ENCODE results near the gene ZNF784. TPM values are rescaled to one million over a fixed set of nuclear protein-coding genes. Genes with fewer than 3 reads are reported as not detected.

Gene ZNF784
- total RNA-seq, 4 donors from 2014 or later = 1.3 to 6.0 (median 2.3) TPM

DNA sequence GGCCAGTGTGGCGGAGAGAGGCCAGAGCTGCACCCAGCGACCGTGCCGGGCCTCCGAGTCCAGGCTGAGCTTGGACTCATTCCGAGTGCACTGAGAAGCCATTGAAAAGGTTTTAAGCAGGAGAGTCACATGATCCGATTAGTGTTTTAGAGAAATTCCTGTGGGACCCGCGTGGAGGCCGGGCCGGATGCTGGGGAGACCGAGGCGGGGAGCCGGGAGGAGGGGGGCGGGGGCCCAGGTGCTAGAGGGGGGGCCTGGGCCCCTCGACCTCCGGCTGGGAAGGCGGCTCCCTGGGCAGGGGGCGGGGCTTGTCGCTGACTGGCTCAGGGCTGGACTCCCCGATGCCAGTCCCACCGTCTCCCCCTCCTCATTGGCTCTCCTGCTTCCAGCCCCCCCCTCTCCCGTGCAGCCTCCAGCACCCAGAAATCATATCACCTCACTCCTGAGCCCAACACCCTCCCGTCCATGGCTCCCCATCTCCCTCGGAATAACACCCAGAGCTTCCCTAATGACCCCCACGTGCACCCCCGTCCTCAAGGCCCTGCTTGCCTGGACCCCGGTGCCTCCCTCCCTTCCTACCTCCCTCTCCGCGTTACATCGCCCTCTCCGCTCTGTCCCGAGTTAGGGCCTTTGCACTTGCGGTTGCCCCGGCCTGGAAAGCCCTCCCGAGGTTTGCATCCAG is 38.6 kb downstream of the ZNF784 start:
- TF ChIP-seq, protein P1, sequence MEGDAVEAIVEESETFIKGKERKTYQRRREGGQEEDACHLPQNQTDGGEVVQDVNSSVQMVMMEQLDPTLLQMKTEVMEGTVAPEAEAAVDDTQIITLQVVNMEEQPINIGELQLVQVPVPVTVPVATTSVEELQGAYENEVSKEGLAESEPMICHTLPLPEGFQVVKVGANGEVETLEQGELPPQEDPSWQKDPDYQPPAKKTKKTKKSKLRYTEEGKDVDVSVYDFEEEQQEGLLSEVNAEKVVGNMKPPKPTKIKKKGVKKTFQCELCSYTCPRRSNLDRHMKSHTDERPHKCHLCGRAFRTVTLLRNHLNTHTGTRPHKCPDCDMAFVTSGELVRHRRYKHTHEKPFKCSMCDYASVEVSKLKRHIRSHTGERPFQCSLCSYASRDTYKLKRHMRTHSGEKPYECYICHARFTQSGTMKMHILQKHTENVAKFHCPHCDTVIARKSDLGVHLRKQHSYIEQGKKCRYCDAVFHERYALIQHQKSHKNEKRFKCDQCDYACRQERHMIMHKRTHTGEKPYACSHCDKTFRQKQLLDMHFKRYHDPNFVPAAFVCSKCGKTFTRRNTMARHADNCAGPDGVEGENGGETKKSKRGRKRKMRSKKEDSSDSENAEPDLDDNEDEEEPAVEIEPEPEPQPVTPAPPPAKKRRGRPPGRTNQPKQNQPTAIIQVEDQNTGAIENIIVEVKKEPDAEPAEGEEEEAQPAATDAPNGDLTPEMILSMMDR (IDR thresholded peaks at IDR 0.05; ENCODE audit: low read depth) = no peak

DNA sequence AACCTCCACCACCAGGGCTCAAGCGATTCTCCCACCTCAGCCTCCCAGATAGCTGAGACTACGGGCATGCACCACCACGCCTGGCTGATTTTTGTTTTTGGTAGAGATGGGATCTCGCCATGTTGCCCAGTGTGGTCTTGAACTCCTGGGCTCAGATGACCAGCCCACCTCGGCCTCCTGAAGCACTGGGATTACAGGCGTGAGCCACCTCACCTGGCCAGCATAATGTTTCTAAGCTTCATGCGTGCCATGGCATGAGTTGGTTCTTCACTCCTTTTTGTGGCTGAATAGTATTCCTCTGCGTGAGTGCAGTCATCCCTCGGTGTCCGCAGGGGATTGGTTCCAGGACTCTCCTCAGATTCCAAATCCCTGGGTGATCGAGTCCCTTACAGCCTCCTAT is 39.5 kb downstream of the ZNF784 start:
- TF ChIP-seq, protein P1 (IDR thresholded peaks at IDR 0.05; ENCODE audit: low read depth) = no peak

DNA sequence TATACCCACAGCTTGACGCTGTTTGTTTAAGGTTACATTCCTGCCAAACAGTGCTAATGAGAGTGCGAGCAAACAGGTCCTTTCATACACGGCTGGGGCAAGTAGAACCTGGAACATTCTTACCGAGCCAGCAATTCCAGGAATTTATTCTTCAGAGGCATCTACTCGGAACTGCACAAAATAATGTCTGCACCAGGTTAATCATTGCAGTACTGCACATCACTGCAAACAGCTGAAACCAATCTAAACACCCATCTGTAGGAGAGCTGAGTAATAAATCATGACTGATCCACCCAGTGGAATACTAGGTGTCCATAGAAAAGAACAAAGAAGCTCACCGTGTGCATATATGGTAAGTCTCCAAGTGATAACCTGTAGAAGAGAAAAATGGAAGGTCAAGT is 42.5 kb downstream of the ZNF784 start:
- TF ChIP-seq, protein P1 (IDR thresholded peaks at IDR 0.05; ENCODE audit: low read depth) = no peak

DNA sequence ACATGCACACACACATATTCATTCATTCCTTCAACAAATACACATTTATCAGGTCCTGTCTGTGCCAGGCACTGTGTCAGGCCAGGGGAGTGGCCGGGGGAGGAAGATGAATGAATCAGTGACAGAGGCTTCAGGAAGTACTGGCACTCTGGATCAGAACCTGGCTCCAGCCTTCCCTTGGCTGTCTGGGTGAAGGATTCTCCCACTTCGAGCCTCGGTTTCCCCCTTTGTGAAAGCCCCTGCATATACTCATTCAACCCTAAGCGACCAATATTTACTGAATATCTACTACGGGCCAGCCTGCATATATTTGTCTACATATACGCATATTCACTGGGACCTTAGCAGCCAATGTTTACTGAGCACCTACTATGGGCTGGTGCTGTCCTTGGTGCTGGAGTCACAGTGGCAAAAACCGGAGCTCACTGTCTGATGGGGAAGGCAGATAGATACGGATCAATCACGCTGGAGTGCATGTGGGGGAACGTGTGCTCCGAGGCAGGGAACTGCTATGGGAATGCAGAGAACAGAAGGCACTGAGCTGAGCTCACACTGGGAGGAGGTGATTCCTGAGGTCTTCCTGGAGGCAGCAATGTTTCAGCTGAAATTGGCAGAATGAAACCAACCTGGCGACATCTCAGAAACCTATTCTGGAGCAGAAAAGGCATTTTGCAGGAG is 43.1 kb downstream of the ZNF784 start:
- TF ChIP-seq, protein P1 (IDR thresholded peaks at IDR 0.05; ENCODE audit: low read depth) = no peak

DNA sequence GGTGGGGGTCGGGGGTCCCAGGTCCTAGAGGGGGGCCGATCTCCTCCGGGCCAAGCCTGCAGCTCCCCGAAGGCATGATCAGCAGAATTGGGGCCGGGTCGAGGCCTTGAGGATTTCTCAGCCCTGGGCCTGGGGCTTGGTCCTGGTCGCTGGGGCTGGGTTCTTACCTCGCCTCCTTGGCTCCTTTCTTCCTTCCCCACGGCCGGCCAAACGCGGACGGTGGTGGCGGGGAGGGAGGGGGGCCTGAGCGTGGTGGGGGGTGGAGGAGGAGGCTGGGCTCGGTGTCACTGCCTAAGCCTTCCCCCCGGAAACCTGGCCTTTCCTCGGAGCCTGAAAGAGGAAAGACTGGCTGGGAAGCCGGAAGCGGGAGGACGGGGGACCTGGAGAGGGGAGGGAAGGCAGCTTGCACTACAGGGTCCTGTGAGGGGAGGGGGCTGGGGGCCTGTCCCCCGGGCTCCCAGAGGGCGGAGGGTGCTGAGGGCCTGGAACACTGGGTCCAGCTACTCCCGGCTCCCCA is 43.7 kb downstream of the ZNF784 start, which contains the start of gene ZNF579:
TSS of gene ZNF579 (minus strand) at position 221 of the 517 bp plus-strand sequence. CDS start 1,209 bp downstream, outside the sequence.
- TF ChIP-seq, protein P1 (IDR thresholded peaks at IDR 0.05; ENCODE audit: low read depth) = no peak

DNA sequence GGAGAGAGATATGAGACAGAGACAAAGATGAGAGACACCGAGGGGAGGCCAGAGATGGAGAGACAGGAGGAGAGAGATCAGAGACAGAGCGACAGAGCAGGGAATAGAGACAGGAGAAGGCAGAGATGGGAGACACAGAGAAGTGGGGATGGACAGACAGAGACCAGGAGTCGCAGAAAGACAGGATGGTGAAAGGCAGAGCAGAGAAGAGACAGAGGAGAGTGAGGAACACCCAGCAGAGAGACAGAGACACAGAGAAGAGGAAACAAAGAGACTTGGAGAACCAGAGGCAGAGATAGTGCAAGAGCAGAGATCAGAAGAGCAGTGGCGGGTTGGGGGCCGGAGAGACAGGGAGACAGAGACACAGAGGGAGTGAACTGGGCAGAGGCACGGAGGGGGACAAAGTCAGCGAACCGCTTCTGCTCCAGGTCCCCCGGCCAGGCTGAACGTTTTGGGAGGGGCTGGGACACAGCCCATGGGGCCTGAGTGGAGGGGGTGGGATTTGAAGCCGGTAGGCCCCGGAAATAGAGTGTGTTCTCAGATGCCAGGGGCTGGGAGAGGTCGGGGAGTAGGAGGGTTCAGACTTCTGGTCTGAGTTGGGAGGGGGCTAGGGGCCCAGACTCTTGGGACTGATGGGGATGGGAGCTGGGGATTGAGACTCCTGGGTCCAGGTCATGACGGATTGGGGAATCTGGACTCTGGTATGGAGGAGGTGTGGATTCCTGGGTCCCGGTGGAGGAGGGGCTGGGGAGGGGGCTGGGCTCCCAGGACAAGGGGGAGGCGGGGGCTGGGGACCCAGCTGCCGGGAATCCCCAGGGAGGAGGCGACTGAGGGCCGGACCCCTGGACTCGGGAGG is 44.4 kb downstream of the ZNF784 start:
- TF ChIP-seq, protein P1 (IDR thresholded peaks at IDR 0.05; ENCODE audit: low read depth) = no peak

All from subcutaneous adipose tissue (tissue), 4 donors.